ENCODE data around the gene BARX1.
"Not testable (repeated sequence)": the region's sequence is repeated elsewhere in the genome, so short reads cannot be mapped to it uniquely, and the experiment has no call there.

BARX1 gene

DNA sequence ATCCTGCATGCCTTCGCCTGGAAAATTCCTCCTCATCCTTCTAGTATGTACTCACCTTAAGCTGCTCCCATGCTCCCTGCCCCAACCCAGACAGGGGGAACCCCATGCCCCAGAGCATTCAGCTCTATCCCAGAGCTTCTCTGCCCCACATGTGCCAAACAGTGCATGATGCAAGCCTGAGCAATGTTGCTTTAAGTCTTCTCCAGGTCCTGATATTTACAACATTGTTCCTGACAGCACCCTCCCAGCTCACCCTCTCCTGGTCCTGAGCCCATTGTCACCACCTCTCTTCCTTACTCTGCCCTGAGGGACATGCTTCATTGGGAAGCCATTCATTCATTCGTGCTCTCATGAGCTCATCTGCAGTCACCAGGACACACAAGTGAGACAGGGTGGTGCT lies 23.4 kb upstream of the BARX1 start:
- no peak for DNase-seq (ENCODE audit: insufficient read length)
- TF ChIP-seq TAF1 (IDR thresholded peaks at IDR 0.05; ENCODE audit: borderline replicate concordance, low read depth, low read length) = no peak
- no peak for TF ChIP-seq POLR2AphosphoS5 (IDR thresholded peaks at IDR 0.05; ENCODE audit: low read depth, low read length)
- no peak for TF ChIP-seq POLR2A (IDR thresholded peaks at IDR 0.05; ENCODE audit: low read depth, low read length)

DNA sequence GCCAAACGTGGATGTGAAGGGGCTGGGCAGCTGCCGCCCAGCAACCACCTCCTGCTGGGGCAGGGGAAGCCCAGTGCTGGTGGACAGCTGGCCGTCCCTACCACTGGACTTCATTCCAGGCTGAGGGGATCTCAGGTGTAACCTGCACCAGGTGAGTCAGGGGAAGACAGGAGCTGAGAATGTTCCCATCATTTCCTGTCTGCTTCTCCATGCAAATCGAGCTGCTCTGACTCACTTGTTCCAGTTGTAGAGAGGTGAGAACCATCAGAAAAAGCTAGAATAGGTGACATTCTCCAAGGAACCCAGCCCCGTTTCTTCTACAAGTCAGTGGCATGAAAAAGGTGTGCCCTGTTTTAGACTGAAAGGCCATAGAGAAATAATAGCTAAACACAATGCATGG lies 21.8 kb upstream of the BARX1 start:
- no peak for TF ChIP-seq POLR2A (IDR thresholded peaks at IDR 0.05; ENCODE audit: low read depth, low read length)
- no peak for TF ChIP-seq POLR2AphosphoS5 (IDR thresholded peaks at IDR 0.05; ENCODE audit: low read depth, low read length)
- TF ChIP-seq TAF1 (IDR thresholded peaks at IDR 0.05; ENCODE audit: borderline replicate concordance, low read depth, low read length) = no peak
- DNase-seq (ENCODE audit: insufficient read length) (no peak), FAIRE-seq (no peak)

More for the DNA sequence above, 23.4 kb upstream of the BARX1 start:
- no peak for FAIRE-seq

DNA sequence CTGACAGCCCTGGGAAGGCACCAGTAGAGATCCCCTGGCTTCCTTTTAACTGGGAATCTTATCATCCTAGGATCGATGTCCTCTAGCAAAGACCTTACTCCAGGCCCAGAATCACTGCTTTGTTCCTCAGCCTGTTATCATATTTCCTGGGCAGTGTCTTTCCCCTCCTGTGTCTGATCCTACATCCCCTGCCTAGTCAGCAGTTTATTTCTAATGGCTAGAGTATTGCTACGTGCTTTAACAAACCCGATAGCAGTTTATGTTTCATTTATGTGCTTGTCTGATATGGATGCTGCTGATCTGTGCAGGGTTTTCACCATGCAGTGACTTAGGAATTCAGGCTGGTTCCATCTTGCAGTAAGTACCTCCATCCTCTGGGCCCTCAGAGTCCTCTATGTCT lies 20.9 kb upstream of the BARX1 start:
- FAIRE-seq (no peak), DNase-seq (ENCODE audit: insufficient read length) (no peak)
- TF ChIP-seq TAF1 (IDR thresholded peaks at IDR 0.05; ENCODE audit: borderline replicate concordance, low read depth, low read length) (no peak), POLR2AphosphoS5 (IDR thresholded peaks at IDR 0.05; ENCODE audit: low read depth, low read length) (no peak), POLR2A (IDR thresholded peaks at IDR 0.05; ENCODE audit: low read depth, low read length) (no peak)

DNA sequence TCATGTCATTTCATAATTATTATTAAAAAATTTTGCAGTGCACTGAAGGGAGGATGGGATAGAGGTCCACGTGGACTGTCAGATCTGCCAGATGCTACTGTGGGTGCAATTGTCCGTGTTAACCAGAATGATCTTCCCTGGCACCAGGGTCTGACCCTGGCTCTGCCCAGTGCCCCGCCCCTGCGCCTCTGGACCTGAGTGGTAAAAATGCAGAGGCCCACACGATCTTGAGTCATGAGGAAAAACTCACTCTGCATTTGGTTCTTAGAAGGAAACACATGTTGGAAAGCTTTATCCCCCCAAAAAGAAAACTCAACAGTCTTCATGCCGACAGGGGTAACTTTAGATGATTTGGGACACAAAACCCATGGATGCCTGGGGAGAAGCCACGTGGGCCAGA lies 20.1 kb upstream of the BARX1 start:
- FAIRE-seq = no peak
- no peak for DNase-seq (ENCODE audit: insufficient read length)
- TF ChIP-seq POLR2A (IDR thresholded peaks at IDR 0.05; ENCODE audit: low read depth, low read length) = no peak
- TF ChIP-seq POLR2AphosphoS5 (IDR thresholded peaks at IDR 0.05; ENCODE audit: low read depth, low read length) = no peak
- TF ChIP-seq TAF1 (IDR thresholded peaks at IDR 0.05; ENCODE audit: borderline replicate concordance, low read depth, low read length) = no peak

DNA sequence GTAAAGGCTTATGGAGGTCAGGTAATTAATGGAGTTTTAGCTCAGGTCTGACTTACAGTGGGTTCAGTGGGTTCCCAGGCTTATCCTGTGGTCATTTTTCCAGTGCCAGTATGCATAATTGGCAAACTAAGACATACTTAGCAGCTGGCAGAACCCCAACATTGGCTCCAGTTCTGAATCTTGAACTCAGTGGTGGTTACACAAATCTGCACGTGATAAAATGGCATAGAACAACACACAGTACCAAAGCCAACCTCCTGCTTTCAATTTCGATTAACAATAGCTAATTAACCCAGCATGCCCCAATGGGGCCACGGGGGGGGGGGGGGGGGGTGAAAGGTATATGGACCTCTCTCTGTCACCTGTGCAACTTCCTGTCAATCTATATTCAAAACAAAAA lies 19.0 kb upstream of the BARX1 start:
- FAIRE-seq = no peak
- no peak for DNase-seq (ENCODE audit: insufficient read length)
- TF ChIP-seq POLR2A (IDR thresholded peaks at IDR 0.05; ENCODE audit: low read depth, low read length) = no peak
- no peak for TF ChIP-seq POLR2AphosphoS5 (IDR thresholded peaks at IDR 0.05; ENCODE audit: low read depth, low read length)
- TF ChIP-seq TAF1 (IDR thresholded peaks at IDR 0.05; ENCODE audit: borderline replicate concordance, low read depth, low read length) = no peak

DNA sequence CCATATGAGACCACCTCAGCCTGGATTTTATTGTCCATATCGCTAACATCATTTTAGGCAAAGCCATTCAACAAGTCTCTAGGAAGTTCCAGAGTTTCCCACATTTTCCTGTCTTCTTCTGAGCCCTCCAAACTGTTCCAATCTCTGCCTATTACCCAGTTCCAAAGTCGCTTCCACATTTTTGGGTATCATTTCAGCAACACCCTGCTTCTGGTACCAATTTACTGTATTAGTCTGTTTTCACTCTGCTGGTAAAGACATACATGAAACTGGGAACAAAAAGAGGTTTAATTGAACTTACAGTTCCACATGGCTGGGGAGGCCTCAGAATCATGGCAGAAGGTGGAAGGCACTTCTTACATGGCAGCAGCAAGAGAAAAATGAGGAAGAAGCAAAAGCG lies 17.5 kb upstream of the BARX1 start:
- DNase-seq (ENCODE audit: insufficient read length); FAIRE-seq: not testable (repeated sequence)

DNA sequence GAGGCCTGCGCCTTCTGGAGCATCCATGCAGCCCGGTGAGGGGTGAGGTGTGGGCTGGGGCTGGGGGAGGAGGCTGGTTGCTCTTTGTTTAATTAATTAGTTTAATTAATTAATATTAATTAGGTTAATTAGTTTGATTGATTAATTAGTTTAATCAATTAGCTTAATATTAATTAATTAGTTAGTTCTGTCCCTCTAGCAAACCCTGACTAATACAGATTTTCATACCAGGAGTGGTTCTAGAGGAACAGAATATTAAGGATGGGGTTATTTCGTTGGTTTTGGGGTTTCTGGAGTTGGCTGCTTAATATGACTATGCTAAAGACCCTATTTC lies 14.1 kb upstream of the BARX1 start:
- DNase-seq (ENCODE audit: insufficient read length) (no peak), FAIRE-seq (no peak)
- no peak for TF ChIP-seq POLR2AphosphoS5 (IDR thresholded peaks at IDR 0.05; ENCODE audit: low read depth, low read length)
- no peak for TF ChIP-seq POLR2A (IDR thresholded peaks at IDR 0.05; ENCODE audit: low read depth, low read length)
- TF ChIP-seq TAF1 (IDR thresholded peaks at IDR 0.05; ENCODE audit: borderline replicate concordance, low read depth, low read length) = no peak

DNA sequence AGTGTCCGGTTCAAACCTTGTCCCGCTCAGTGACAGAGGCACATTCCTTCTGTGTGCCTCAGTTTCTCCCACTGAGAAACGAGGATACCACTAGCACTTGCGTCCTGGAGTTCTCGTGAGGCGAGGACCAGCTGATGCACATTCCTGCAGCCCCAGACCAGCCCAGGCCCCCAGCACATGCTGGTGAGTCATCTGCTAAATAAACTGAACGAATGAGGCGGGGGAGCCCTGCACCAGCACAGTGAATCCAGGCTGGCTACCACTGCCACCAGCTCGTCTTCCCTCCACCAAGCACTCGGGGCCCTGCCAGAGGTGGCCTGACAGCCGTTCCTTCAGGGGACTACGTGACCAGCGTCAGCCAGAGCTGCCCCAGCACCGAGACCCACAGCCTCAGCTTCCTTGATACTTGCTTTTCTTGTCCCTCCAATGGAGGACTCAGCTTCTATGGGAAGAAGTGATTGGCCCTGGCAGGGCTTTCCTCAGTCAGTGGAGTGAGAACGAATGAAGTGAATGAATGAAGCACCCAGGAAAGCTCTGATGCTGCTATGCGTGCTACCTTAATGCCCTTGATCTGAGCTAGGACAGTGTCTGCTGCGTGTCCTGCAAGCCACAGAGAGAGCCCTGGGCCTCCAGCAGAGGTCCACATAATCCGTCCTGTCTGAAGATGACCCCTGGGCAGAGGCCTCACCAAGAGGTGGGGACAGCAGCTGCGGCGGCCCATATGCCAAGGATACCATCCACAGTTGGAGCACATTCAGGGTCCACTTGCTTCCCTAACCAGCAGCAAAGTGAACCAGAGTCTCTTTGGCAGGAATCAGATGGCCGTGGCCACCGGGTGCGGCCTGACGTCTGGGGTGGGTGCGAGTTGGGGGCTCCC lies 13.5 kb upstream of the BARX1 start:
- no peak for FAIRE-seq
- DNase-seq (ENCODE audit: insufficient read length) = no peak
- TF ChIP-seq POLR2AphosphoS5 (IDR thresholded peaks at IDR 0.05; ENCODE audit: low read depth, low read length) = no peak
- no peak for TF ChIP-seq TAF1 (IDR thresholded peaks at IDR 0.05; ENCODE audit: borderline replicate concordance, low read depth, low read length)
- TF ChIP-seq POLR2A (IDR thresholded peaks at IDR 0.05; ENCODE audit: low read depth, low read length) = no peak

DNA sequence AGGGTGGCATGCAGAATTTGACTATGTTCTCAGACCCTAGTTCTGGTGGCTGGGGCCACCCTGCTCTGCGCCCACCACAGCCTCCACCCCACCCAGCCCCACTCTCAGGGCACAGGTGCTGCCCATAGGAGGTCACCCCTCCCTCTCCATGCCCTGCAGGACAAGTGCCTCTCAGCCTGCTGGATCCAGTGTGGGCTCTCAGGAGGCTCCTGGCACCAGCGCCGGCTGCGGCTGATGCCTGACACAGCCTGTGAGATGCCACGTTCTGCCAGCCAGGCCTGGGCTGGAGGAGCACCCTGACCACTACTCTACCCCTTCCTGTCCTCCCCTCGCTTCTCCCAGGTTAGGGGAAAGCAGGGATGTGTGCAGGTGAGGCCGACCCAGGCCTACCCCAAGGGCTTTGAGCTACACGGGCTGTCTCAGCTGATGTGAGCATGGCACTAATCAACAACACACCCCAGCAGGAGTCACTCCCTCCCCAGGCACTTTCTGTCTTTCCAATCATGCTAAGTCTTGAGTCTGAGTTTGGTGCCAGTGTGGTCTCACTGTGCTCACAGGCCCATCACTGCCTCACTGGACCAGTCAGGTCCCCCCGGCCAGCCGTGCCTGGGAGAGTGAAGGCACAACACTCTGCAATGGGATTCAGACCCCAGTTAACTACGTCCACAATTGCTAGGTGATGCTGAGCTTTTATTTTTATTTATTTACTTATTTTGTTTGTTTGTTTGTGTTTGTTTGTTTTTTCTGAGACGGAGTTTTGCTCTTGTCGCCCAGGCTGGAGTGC lies 12.1 kb upstream of the BARX1 start:
- DNase-seq (ENCODE audit: insufficient read length) (no peak), FAIRE-seq (no peak)
- TF ChIP-seq TAF1 (IDR thresholded peaks at IDR 0.05; ENCODE audit: borderline replicate concordance, low read depth, low read length) = no peak
- no peak for TF ChIP-seq POLR2A (IDR thresholded peaks at IDR 0.05; ENCODE audit: low read depth, low read length)
- no peak for TF ChIP-seq POLR2AphosphoS5 (IDR thresholded peaks at IDR 0.05; ENCODE audit: low read depth, low read length)

DNA sequence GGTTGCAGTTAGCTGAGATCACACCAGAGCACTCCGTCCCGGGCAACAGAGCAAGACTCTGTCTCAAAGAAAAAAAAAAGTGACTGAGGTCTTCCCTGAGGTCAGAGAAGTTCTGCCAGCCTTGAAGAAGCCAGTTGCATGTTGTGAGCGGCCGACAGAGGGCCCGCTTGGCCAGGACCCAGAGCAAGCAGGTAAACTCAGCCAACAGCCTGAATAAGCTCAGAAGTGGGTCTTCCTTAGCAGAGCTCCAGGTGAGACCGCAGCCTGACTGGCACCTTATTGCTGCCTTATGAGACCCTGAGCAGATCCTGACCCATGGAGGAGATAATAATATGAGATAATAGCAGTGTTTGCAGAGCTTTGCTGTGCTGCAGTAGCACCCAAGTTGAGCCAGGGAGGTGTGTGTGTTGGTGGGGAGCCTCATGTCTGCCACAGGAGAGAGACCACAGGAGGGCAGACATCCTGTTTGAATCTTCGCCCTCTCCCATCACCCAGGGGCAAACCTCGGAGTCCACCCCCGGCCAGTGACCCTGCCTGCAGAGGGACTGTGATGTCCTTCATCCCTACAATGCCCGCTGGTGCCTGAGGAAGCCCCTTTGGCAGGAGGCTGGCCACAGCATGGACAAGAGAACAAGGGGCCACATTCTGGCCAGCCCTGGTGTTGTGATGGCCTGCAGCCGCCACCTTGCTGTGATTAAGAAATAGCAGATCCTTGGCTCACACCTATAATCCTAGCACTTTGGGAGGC lies 10.8 kb upstream of the BARX1 start:
- no peak for DNase-seq (ENCODE audit: insufficient read length)
- TF ChIP-seq TAF1 (IDR thresholded peaks at IDR 0.05; ENCODE audit: borderline replicate concordance, low read depth, low read length) = no peak
- TF ChIP-seq POLR2A (IDR thresholded peaks at IDR 0.05; ENCODE audit: low read depth, low read length) = no peak
- TF ChIP-seq POLR2AphosphoS5 (IDR thresholded peaks at IDR 0.05; ENCODE audit: low read depth, low read length) = no peak
- no peak for FAIRE-seq

DNA sequence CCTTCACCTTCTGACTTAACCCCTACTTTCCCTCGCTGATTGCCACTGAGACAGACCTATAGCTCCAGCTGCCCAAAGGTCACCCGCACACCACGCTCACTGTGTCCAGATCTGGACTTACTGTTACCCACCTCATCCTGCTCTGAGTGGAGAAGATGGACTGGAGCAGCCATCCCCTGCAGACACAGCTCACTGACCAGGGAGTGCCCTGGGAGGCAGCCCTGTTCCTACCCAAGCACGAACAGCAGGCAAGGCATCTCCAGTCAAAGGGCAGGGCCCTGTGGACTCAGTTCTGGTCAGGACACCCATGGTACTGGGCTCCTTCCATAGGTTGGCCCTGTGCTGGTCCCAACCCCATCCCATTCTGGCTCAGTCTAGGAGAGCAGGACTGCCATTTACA lies 9.5 kb upstream of the BARX1 start:
- no peak for FAIRE-seq
- DNase-seq (ENCODE audit: insufficient read length) = no peak
- TF ChIP-seq POLR2A (IDR thresholded peaks at IDR 0.05; ENCODE audit: low read depth, low read length) = no peak
- TF ChIP-seq POLR2AphosphoS5 (IDR thresholded peaks at IDR 0.05; ENCODE audit: low read depth, low read length) = no peak
- no peak for TF ChIP-seq TAF1 (IDR thresholded peaks at IDR 0.05; ENCODE audit: borderline replicate concordance, low read depth, low read length)
